Vagina (tissue), 2 donors: Measurements from ENCODE around the gene VPS33B. TPM values are rescaled to one million over a fixed set of nuclear protein-coding genes. Genes with fewer than 3 reads are reported as not detected.

Source experiments
- DNase-seq, 2 donors: peaks; one replicate each; pipeline ENCODE4 v3.0.0-alpha.2; 2017; ENCODE audit errors: extremely low spot score in 2 of 2
- H3K27ac ChIP-seq: fragments of 200-600 bp; sonication (generic); one replicate; pipeline ENCODE4 v1.5.1; 2019
- H3K27me3 ChIP-seq: fragments of 200-600 bp; sonication (generic); one replicate; pipeline ENCODE4 v1.5.1; 2019
- H3K36me3 ChIP-seq, 2 donors: fragments of 200-600 bp; sonication (generic); one replicate each; pipeline ENCODE4 v1.5.1; 2017 to 2019
- H3K4me1 ChIP-seq: fragments of 200-600 bp; sonication (generic); one replicate; pipeline ENCODE4 v1.5.1; 2019
- H3K4me3 ChIP-seq, 2 donors: fragments of 200-600 bp; sonication (generic); 1 replicate in 1 of 2; 2 replicates in 1 of 2; pipeline ENCODE4 v1.5.1; 2016 to 2019
- H3K9me3 ChIP-seq: fragments of 200-600 bp; sonication (generic); one replicate; pipeline ENCODE4 v1.5.1; 2019
- POLR2A ChIP-seq, 2 donors: fragments of 450-650 bp; IDR thresholded peaks; one replicate each; pipeline ENCODE4 v1.6.1; 2017; ENCODE audit warnings: antibody characterized with exemption in 2 of 2, mild to moderate bottlenecking in 2 of 2, moderate library complexity in 2 of 2
- POLR2AphosphoS5 ChIP-seq, 2 donors: sonication (generic); formaldehyde crosslinking; IDR thresholded peaks; one replicate each; pipeline ENCODE4 v1.9.0; 2017; ENCODE audit warnings: antibody characterized with exemption in 2 of 2, mild to moderate bottlenecking in 2 of 2, low read depth in 1 of 2; ENCODE audit not compliant: insufficient read depth in 1 of 2
- intact Hi-C: fragments of 100-400 bp; cut with DNase I; formaldehyde crosslinking; loops from one replicate; pipeline ENCODE4 v1.15.1; 2023
- total RNA-seq: library from RNA; depleted of rRNA; stranded (reverse); fragments of >200 nt; gene quantifications from one replicate; pipeline ENCODE4 v1.2.3, GENCODE V29; 2016
- TF ChIP-seq, protein P1 (sequence below), 3 experiments: fragments of 450-650 bp in 2 of 3; fragments of 200-600 bp in 1 of 3; sonication (generic) in 1 of 3; IDR thresholded peaks; one replicate each; pipeline ENCODE4 v1.5.1; 2017 to 2019; ENCODE audit warnings: antibody characterized with exemption in 3 of 3, mild to moderate bottlenecking in 2 of 3, moderate library complexity in 2 of 3

The VPS33B gene
- total RNA-seq, 1 donor from 2014 or later = 16.5 TPM

DNA sequence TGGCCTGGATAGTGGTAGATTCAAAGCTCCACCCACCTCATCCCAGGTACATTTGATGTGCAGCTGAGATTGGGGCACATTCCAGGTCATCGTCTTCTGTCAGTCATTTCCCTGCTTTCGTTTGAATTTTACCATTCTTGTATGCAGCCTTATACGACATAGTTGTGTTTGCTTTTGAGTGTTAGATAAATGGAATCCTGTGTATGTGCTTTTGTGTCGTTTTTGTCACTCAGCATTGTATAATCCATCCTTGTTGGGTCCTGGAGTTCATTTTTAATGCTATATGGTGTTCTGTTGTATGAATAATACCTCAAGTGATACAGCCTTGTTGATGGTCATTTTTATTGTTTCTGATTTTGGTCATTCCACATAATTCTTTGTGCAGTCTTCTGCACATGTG is 60.4 kb downstream of the VPS33B start:
- H3K4me1 ChIP-seq = peaks cover 10% of the 10 kb centered on the region
- H3K27me3 ChIP-seq = no peaks in the 10 kb centered on the region
- DNase-seq = no peak
- intact Hi-C loops = no loop called here
- H3K36me3 ChIP-seq = peaks cover 0 to 19% of the 10 kb centered on the region in 2 donors
- H3K9me3 ChIP-seq = no peaks in the 10 kb centered on the region
- no peak overlapping the region for H3K27ac ChIP-seq
- TF ChIP-seq POLR2AphosphoS5 (IDR thresholded peaks at IDR 0.05; ENCODE audit: insufficient read depth in 1 of 2, low read depth in 1 of 2) (no peak), POLR2A (IDR thresholded peaks at IDR 0.05) (no peak)
- TF ChIP-seq, protein P1, sequence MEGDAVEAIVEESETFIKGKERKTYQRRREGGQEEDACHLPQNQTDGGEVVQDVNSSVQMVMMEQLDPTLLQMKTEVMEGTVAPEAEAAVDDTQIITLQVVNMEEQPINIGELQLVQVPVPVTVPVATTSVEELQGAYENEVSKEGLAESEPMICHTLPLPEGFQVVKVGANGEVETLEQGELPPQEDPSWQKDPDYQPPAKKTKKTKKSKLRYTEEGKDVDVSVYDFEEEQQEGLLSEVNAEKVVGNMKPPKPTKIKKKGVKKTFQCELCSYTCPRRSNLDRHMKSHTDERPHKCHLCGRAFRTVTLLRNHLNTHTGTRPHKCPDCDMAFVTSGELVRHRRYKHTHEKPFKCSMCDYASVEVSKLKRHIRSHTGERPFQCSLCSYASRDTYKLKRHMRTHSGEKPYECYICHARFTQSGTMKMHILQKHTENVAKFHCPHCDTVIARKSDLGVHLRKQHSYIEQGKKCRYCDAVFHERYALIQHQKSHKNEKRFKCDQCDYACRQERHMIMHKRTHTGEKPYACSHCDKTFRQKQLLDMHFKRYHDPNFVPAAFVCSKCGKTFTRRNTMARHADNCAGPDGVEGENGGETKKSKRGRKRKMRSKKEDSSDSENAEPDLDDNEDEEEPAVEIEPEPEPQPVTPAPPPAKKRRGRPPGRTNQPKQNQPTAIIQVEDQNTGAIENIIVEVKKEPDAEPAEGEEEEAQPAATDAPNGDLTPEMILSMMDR (IDR thresholded peaks at IDR 0.05) = no peak
- H3K4me3 ChIP-seq = no peak overlapping the region

- Histone ChIP-seq H3K4me1 (peaks cover 23% of the 10 kb centered on the region), H3K9me3 (no peaks in the 10 kb centered on the region), H3K4me3 (no peak overlapping the region), H3K36me3 (peaks cover 0 to 19% of the 10 kb centered on the region in 2 donors), H3K27ac (no peak overlapping the region), H3K27me3 (no peaks in the 10 kb centered on the region)
- DNase-seq = no peak
- TF ChIP-seq, protein P1 (IDR thresholded peaks at IDR 0.05) = no peak
- intact Hi-C loops = no loop called here
Measured at GRCh38 chr15:90960298-90961091, 61.9 kb downstream of the VPS33B start.

DNA sequence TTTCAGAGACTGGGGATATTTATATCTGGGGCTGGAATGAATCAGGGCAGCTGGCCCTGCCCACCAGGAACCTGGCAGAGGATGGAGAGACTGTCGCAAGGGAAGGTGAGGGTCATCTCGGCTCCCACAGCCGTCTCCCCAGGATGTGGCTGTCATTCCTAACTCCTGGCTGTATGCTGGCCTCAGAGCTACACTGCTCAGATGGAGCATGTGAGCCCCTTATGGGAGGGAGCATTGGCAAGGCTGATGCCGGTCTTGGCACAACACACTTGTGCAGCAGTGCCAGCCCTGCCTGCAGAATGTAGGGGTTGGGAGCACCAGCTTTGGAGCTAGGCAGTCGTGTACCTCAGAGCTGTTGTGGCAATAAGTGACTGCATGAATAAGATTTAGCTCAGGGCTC is 62.5 kb downstream of the VPS33B start:
- Histone ChIP-seq H3K27ac (no peak overlapping the region), H3K4me1 (peaks cover 27% of the 10 kb centered on the region), H3K27me3 (no peaks in the 10 kb centered on the region), H3K4me3 (no peak overlapping the region), H3K36me3 (peaks cover 0 to 19% of the 10 kb centered on the region in 2 donors), H3K9me3 (no peaks in the 10 kb centered on the region)
- intact Hi-C loops = no loop called here
- DNase-seq = no peak
- no peak for TF ChIP-seq POLR2A (IDR thresholded peaks at IDR 0.05)
- no peak for TF ChIP-seq POLR2AphosphoS5 (IDR thresholded peaks at IDR 0.05; ENCODE audit: insufficient read depth in 1 of 2, low read depth in 1 of 2)
- TF ChIP-seq, protein P1 (IDR thresholded peaks at IDR 0.05) = no peak

GRCh38 chr15:90959028-90959595 is 63.3 kb downstream of the VPS33B start:
- peaks cover 27% of the 10 kb centered on the region for H3K4me1 ChIP-seq
- no peak overlapping the region for H3K4me3 ChIP-seq
- no peaks in the 10 kb centered on the region for H3K27me3 ChIP-seq
- H3K27ac ChIP-seq = no peak overlapping the region
- DNase-seq = no peak
- TF ChIP-seq, protein P1 (IDR thresholded peaks at IDR 0.05) = no peak
- H3K36me3 ChIP-seq = peaks cover 0 to 16% of the 10 kb centered on the region in 2 donors
- H3K9me3 ChIP-seq = no peaks in the 10 kb centered on the region
- intact Hi-C loops = no loop called here

GRCh38 chr15:90957791-90958190 is 64.6 kb downstream of the VPS33B start:
- H3K27me3 ChIP-seq = no peaks in the 10 kb centered on the region
- H3K9me3 ChIP-seq = no peaks in the 10 kb centered on the region
- TF ChIP-seq, protein P1 (IDR thresholded peaks at IDR 0.05) = no peak
- TF ChIP-seq POLR2AphosphoS5 (IDR thresholded peaks at IDR 0.05; ENCODE audit: insufficient read depth in 1 of 2, low read depth in 1 of 2) (no peak), POLR2A (IDR thresholded peaks at IDR 0.05) (no peak)
- intact Hi-C loops = no loop called here
- H3K36me3 ChIP-seq = peaks cover 0 to 23% of the 10 kb centered on the region in 2 donors
- H3K4me3 ChIP-seq = peak overlapping the region; percentile 70 to 75
- no peak for DNase-seq
- H3K27ac ChIP-seq = no peak overlapping the region
- peaks cover 27% of the 10 kb centered on the region for H3K4me1 ChIP-seq
